ENCODE results near the gene EPHA4. TPM values are rescaled to one million over a fixed set of nuclear protein-coding genes. Genes with fewer than 3 reads are reported as not detected.

Gene EPHA4
- total RNA-seq, 4 donors from 2014 or later: 10.2 to 42.2 (median 20.6) TPM

DNA sequence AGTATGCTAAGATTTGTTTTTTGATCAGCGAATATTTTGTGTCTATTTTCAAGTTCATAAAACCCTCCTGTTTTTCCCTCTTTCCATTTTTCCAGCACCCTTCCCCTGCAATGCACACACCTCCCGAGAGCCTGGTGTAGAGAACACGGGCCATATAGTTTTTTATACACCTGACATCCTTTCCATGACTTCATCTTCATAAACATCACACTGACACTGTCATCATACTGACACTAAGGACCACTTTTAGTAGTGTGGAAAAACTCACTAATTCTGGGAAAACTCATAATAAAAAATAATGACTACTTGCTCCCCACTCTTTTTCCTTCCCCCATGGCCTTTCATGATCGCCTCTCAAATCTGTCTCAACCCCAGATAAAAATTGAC lies 70.2 kb downstream of the EPHA4 start:
- H3K27ac ChIP-seq: no peak overlapping the region
- no peak overlapping the region for H3K4me3 ChIP-seq

DNA sequence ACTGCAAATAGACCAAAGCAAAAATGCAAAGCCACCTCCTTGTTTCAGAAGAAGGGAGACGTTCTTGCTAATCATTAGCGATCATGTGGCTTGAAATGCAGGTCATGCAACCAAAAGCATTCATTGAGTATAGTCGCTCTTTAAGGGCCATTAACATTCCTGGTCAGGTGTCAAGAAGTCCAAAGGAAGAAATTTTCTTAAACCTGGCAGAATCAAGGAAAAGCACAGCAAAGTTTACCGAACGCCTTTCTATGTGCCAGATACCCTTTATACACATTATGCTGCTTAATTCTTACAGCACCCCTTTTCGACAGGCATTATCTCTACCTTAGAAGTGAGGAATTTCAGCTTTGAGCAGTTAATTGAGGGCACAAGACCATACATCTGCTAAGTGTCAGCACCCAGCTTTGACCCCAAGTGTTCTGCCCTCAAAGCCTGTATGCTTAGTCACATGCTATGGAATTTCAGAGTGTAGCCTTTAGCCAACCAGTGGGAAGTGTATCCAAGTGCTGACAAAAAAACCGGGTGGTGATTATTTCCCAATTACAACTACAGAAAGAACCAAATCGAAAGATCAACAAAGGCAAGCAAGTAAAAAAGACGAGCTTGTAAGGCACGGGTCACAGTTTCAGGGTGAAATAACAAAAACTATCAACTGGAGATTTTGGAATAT lies 70.8 kb downstream of the EPHA4 start:
- Histone ChIP-seq H3K4me3 (no peak overlapping the region), H3K27me3 (no peaks in the 10 kb centered on the region), H3K36me3 (no peaks in the 10 kb centered on the region), H3K27ac (no peak overlapping the region), H3K9me3 (no peaks in the 10 kb centered on the region), H3K4me1 (no peaks in the 10 kb centered on the region)
- TF ChIP-seq, protein P1, sequence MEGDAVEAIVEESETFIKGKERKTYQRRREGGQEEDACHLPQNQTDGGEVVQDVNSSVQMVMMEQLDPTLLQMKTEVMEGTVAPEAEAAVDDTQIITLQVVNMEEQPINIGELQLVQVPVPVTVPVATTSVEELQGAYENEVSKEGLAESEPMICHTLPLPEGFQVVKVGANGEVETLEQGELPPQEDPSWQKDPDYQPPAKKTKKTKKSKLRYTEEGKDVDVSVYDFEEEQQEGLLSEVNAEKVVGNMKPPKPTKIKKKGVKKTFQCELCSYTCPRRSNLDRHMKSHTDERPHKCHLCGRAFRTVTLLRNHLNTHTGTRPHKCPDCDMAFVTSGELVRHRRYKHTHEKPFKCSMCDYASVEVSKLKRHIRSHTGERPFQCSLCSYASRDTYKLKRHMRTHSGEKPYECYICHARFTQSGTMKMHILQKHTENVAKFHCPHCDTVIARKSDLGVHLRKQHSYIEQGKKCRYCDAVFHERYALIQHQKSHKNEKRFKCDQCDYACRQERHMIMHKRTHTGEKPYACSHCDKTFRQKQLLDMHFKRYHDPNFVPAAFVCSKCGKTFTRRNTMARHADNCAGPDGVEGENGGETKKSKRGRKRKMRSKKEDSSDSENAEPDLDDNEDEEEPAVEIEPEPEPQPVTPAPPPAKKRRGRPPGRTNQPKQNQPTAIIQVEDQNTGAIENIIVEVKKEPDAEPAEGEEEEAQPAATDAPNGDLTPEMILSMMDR (IDR thresholded peaks at IDR 0.05): no peak
- no peak for TF ChIP-seq POLR2A (IDR thresholded peaks at IDR 0.05)
- no peak for TF ChIP-seq EP300 (IDR thresholded peaks at IDR 0.05)
- 55 to 61% methylated on average over 10 of the region's 10 CpGs for WGBS, 2 donors
- DNase-seq (ENCODE audit: low spot score in 2 of 2): no peak

More for the DNA sequence above, 70.2 kb downstream of the EPHA4 start:
- DNase-seq (ENCODE audit: low spot score in 2 of 2): no peak
- Histone ChIP-seq H3K4me1 (no peaks in the 10 kb centered on the region), H3K27me3 (no peaks in the 10 kb centered on the region), H3K9me3 (no peaks in the 10 kb centered on the region), H3K36me3 (no peaks in the 10 kb centered on the region)
- 73 to 74% methylated on average over 4 of the region's 4 CpGs for WGBS, 2 donors
- TF ChIP-seq POLR2A (IDR thresholded peaks at IDR 0.05): no peak
- no peak for TF ChIP-seq EP300 (IDR thresholded peaks at IDR 0.05)
- TF ChIP-seq, protein P1 (IDR thresholded peaks at IDR 0.05): no peak

DNA sequence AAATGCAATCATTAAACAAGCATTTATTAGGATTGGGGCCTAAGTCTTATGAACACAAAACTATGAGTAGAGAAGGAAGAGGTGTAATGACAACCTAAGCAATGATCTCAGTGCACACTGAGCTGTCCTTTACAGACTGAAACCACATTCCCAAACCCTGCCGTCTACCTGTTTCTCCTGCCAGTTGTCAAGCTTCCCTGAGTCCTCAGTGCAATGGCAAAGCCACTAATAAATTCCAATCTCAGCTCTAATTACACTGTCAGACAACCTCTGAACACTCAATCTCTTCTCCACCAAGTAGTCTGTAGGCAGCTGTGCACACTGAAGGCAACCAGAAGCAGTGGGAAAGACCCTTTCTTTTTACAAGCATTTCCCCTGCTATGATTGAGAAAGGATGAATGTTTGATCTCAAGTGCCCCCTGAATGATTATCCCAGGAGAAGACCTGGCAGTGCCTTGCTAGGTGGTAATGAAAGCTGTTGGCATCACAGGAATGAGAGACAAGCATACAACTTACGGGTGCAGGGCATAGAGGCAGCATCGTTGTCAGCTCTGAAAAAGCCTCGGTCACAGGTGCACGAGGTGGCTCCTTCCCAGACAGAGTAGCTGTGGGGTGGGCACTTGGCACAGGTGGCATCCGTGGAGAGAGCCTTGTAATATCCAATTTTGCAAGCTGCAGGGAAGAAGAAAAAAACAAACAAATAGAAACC lies 71.4 kb downstream of the EPHA4 start:
- H3K4me1 ChIP-seq: no peaks in the 10 kb centered on the region
- no peak overlapping the region for H3K27ac ChIP-seq
- H3K4me3 ChIP-seq: no peak overlapping the region
- no peaks in the 10 kb centered on the region for H3K27me3 ChIP-seq
- no peak for DNase-seq (ENCODE audit: low spot score in 2 of 2)
- no peak for TF ChIP-seq POLR2A (IDR thresholded peaks at IDR 0.05)
- TF ChIP-seq, protein P1 (IDR thresholded peaks at IDR 0.05): no peak
- no peak for TF ChIP-seq EP300 (IDR thresholded peaks at IDR 0.05)
- H3K9me3 ChIP-seq: no peaks in the 10 kb centered on the region
- WGBS, 2 donors: 82 to 88% methylated on average over 6 of the region's 6 CpGs
- H3K36me3 ChIP-seq: no peaks in the 10 kb centered on the region

DNA sequence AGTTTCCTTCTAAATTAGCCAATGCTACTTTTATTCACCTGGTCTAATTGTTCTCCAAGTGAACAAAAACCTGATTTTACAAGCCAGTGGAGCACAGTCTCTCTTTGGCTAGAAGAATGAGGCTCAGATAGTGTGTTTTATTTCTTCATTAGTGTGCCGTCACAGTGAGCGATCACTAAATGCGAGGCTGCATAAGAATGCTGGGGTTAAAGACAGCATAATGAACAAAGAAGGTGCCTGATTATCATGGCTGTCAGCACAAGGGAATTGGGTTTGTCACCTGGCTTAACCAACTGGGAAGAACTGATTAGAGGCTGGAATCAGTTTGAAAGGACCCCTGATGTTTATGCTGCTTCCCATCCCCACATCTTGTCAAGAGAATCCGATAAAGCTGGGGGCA lies 76.4 kb downstream of the EPHA4 start:
- 80 to 91% methylated on average over 4 of the region's 4 CpGs for WGBS, 2 donors
- Histone ChIP-seq H3K4me1 (no peaks in the 10 kb centered on the region), H3K36me3 (no peaks in the 10 kb centered on the region), H3K27me3 (no peaks in the 10 kb centered on the region), H3K9me3 (no peaks in the 10 kb centered on the region), H3K4me3 (no peak overlapping the region), H3K27ac (no peak overlapping the region)
- DNase-seq (ENCODE audit: low spot score in 2 of 2): no peak
- TF ChIP-seq POLR2A (IDR thresholded peaks at IDR 0.05) (no peak), EP300 (IDR thresholded peaks at IDR 0.05) (no peak)
- TF ChIP-seq, protein P1 (IDR thresholded peaks at IDR 0.05): no peak

DNA sequence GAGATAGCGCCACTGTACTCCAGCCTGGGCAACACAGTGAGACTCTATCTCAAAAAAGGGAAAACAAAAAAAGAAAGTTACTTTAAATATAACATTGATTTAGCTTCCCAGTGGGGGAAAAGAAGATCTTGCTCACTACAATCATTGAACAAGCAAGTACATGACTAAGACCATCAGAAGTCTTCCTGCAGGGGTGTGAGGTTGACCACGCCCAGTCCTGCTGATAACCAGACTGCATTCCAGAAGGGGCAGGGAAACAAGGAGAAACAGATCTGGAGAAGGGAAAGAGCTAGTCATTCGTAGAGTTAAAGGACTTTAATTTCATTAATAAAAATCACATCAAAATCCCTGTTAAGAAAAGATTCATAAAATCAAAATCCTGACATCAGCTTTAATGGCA lies 77.5 kb downstream of the EPHA4 start:
- 79 to 96% methylated on average over 3 of the region's 3 CpGs for WGBS, 2 donors
- H3K4me1 ChIP-seq: no peaks in the 10 kb centered on the region
- no peak for DNase-seq (ENCODE audit: low spot score in 2 of 2)
- TF ChIP-seq POLR2A (IDR thresholded peaks at IDR 0.05) (no peak), EP300 (IDR thresholded peaks at IDR 0.05) (no peak)
- TF ChIP-seq, protein P1 (IDR thresholded peaks at IDR 0.05): no peak
- no peak overlapping the region for H3K4me3 ChIP-seq
- H3K36me3 ChIP-seq: no peaks in the 10 kb centered on the region
- H3K9me3 ChIP-seq: no peaks in the 10 kb centered on the region
- H3K27me3 ChIP-seq: no peaks in the 10 kb centered on the region
- no peak overlapping the region for H3K27ac ChIP-seq
